Testis (tissue), 3 donors: ENCODE results near the gene LUZP4. TPM values are rescaled to one million over a fixed set of nuclear protein-coding genes. Genes with fewer than 3 reads are reported as not detected.

Experiments used
- DNase-seq: peaks from one replicate; pipeline ENCODE4 v3.0.0-alpha.2; 2019
- H3K27ac ChIP-seq, 2 donors: fragments of 200-600 bp; sonication (generic); one replicate each; pipeline ENCODE4 v1.5.1; 2019
- H3K27me3 ChIP-seq: fragments of 200-600 bp; sonication (generic); one replicate; pipeline ENCODE4 v1.5.1; 2019
- H3K36me3 ChIP-seq: fragments of 200-600 bp; sonication (generic); one replicate; pipeline ENCODE4 v1.5.1; 2017; ENCODE audit warnings: low read depth; ENCODE audit errors: missing control alignments
- H3K4me1 ChIP-seq: fragments of 200-600 bp; sonication (generic); one replicate; pipeline ENCODE4 v1.5.1; 2019
- H3K4me3 ChIP-seq, 2 donors: fragments of 200-600 bp; sonication (generic); one replicate each; pipeline ENCODE4 v1.5.1; 2017 to 2019
- H3K9me3 ChIP-seq: fragments of 200-600 bp; sonication (generic); one replicate; pipeline ENCODE4 v1.5.1; 2017
- CTCF ChIP-seq, 3 experiments: fragments of 450-650 bp in 2 of 3; fragments of 200-600 bp in 1 of 3; sonication (generic) in 1 of 3; IDR thresholded peaks; one replicate each; pipeline ENCODE4 v1.5.1; 2016 to 2019; ENCODE audit warnings: antibody characterized with exemption in 3 of 3, mild to moderate bottlenecking in 2 of 3, moderate library complexity in 1 of 3
- POLR2A ChIP-seq: fragments of 450-650 bp; IDR thresholded peaks from one replicate; pipeline ENCODE4 v1.6.1; 2017; ENCODE audit warnings: antibody characterized with exemption, mild to moderate bottlenecking, moderate library complexity
- WGBS, 2 donors: methylation state at CpG; one replicate each; pipeline ENCODE4 v1.1.5; 2018; 5-methylcytosine and 5-hydroxymethylcytosine counted together
- intact Hi-C: fragments of 100-400 bp; cut with DNase I; formaldehyde crosslinking; loops from one replicate; pipeline ENCODE4 v1.15.1; 2023; ENCODE audit warnings: low total_unique reads
- polyA plus RNA-seq: library from polyadenylated mRNA; stranded (reverse); fragments of 350-450 nt; fragmentation: Illumina TruSeq; extraction: RNeasy Lipid Tissue Mini Kit (QIAGEN cat#74804); gene quantifications from one replicate; pipeline ENCODE4 v1.2.3, GENCODE V29; 2014; ENCODE audit warnings: low read depth, low replicate concordance; ENCODE audit not compliant: insufficient read depth
- total RNA-seq, 2 donors: library from RNA; depleted of rRNA; stranded (reverse); fragments of >200 nt; gene quantifications; one replicate each; pipeline ENCODE4 v1.2.3, GENCODE V29; 2016

LUZP4 gene
- total and polyA plus RNA-seq, 3 donors from 2014 or later = 9.4 to 13.7 (median 11.2) TPM

DNA sequence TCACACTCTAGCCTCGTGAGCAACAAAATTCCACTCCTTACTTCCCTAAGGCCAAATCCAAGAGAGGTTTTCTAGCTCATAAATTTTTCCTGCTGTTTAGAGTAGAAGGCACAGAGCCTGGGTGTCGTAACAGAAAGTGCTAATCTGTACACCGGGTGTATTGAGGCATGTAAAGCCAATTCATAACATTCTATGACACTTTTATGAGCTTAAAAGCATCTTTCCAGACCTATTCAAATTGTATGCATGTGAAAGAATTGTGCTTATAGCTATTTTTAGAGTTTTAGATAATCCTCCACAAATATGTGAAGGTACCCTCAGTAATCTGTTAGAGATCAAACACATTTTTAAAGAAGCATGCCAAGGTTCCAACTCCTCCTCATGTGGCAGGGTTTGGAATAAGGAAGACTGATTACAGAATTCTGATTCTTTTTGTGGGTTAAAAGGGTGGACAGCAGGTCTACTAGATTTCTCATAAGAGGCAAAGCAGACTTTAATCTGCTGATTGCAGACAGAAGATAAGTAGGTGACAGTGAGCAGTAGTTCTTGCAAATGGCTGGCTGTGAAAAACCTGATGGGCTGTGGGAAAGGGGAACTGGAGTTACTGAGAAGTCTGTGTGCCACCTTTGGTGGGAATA lies 30.2 kb upstream of the LUZP4 start:
- intact Hi-C loops = no loop called here
- TF ChIP-seq CTCF (IDR thresholded peaks at IDR 0.05) = no peak
- TF ChIP-seq POLR2A = no peak
- Histone ChIP-seq H3K9me3 (no peaks in the 10 kb centered on the region), H3K27me3 (no peaks in the 10 kb centered on the region), H3K36me3 (no peaks in the 10 kb centered on the region), H3K4me3 (no peak overlapping the region), H3K4me1 (no peaks in the 10 kb centered on the region), H3K27ac (no peak overlapping the region)
- 46 to 52% methylated on average over 2 to 3 of the region's 3 CpGs for WGBS, 2 donors
- no peak for DNase-seq

DNA sequence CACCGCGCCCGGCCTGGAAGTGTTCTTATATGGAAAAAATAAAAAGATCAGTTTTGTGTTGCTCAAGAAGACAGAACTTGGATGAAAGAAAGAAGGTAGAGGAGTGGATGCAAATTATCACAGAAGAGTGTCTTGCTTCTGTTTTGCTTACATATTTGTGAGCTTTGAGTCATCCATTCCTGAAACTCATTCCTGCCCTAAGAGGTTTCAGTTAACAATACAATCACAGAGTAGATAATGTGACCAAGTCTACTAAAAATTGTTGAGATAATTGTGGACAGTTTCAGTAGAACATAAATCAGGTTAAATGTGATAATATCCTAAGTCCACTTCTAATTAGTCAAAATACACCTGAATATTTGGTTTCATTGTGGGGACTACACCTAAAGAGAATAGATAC lies 29.2 kb upstream of the LUZP4 start:
- DNase-seq = no peak
- H3K27me3 ChIP-seq = no peaks in the 10 kb centered on the region
- no peak overlapping the region for H3K27ac ChIP-seq
- no peaks in the 10 kb centered on the region for H3K36me3 ChIP-seq
- WGBS, 2 donors = 63 to 73% methylated on average over 3 of the region's 3 CpGs
- H3K4me3 ChIP-seq = no peak overlapping the region
- no peaks in the 10 kb centered on the region for H3K4me1 ChIP-seq
- no peaks in the 10 kb centered on the region for H3K9me3 ChIP-seq
- no peak for TF ChIP-seq CTCF (IDR thresholded peaks at IDR 0.05)
- TF ChIP-seq POLR2A = no peak
- intact Hi-C loops = no loop called here

DNA sequence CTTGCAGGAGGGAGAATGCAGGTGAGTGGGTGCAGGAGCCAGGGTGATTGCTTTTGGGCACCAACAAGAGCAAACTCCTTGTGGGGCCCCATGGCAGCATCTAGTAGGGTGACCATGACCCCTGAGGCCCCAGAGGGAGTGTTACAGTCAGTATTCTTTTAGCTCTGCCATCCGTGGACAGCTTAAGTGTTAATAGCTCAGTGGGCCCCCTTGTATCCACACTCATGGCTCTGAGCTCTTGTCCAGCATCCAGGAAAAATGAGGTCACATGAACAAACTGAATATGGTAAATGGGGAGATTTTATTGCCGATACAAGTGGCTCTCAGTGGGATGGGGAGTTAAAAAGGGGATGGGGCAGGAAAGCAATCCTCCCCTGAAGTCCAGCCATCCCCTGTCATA lies 28.4 kb upstream of the LUZP4 start:
- intact Hi-C loops = no loop called here
- Histone ChIP-seq H3K4me1 (no peaks in the 10 kb centered on the region), H3K27ac (no peak overlapping the region), H3K36me3 (no peaks in the 10 kb centered on the region), H3K27me3 (no peaks in the 10 kb centered on the region), H3K9me3 (no peaks in the 10 kb centered on the region), H3K4me3 (no peak overlapping the region)
- no peak for DNase-seq
- TF ChIP-seq CTCF (IDR thresholded peaks at IDR 0.05) (no peak), POLR2A (no peak)
- 38 to 78% methylated on average over 1 to 2 of the region's 2 CpGs for WGBS, 2 donors

GRCh38 chrX:115264009-115264408 lies 25.5 kb upstream of the LUZP4 start:
- Histone ChIP-seq H3K4me1 (no peaks in the 10 kb centered on the region), H3K4me3 (no peak overlapping the region), H3K27ac (no peak overlapping the region), H3K36me3 (no peaks in the 10 kb centered on the region), H3K27me3 (no peaks in the 10 kb centered on the region), H3K9me3 (no peaks in the 10 kb centered on the region)
- no peak for DNase-seq
- intact Hi-C loops = no loop called here
- WGBS, 2 donors = 73 to 79% methylated on average over 2 of the region's 2 CpGs
- no peak for TF ChIP-seq CTCF (IDR thresholded peaks at IDR 0.05)
- TF ChIP-seq POLR2A = no peak

- no peak for TF ChIP-seq CTCF (IDR thresholded peaks at IDR 0.05)
- no peak for TF ChIP-seq POLR2A
- no peak for DNase-seq
- H3K36me3 ChIP-seq = no peaks in the 10 kb centered on the region
- intact Hi-C loops = no loop called here
- H3K4me3 ChIP-seq = no peak overlapping the region
- H3K9me3 ChIP-seq = no peaks in the 10 kb centered on the region
- WGBS, 2 donors = 77 to 87% methylated on average over 2 of the region's 2 CpGs
- H3K4me1 ChIP-seq = no peaks in the 10 kb centered on the region
- H3K27me3 ChIP-seq = no peaks in the 10 kb centered on the region
- no peak overlapping the region for H3K27ac ChIP-seq
Observed at GRCh38 chrX:115266300-115266699, 23.2 kb upstream of the LUZP4 start.
